ENCODE data around the gene TEX10.

DNA sequence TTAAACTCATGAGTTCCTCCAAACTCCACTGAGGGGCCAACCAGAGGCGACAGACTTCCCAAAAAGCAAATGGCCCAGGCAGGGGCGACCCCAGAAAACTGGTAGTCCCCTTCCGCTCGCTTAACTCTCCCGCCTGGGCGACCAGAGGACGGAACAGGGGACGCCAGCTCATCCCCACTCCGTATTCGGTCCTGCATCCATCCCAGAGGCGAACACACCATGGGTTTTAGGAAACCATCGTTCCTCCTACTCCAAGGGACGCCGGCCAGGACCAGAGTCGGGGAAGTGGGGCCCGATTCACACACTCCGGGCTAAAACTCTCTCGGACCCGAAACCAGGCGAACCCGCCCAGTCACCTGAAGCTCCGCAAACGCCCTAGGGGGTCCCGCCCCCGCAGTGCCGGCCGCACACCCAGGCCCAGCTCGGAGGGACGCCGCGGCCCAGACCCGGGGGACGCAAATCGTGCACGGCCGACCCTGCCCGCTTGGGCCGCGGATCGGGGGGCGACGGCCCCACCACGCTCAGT is 478 bp downstream of the TEX10 start:
- no peak for TF ChIP-seq CTCF (IDR thresholded peaks at IDR 0.05)
- no peak for TF ChIP-seq POLR2A (IDR thresholded peaks at IDR 0.05)
- TF ChIP-seq EP300 (IDR thresholded peaks at IDR 0.05), result no peak

All from ovary (tissue), 3 donors.